IMR-90 (cell line): Measurements from ENCODE around the gene KLF12. TPM values are rescaled to one million over a fixed set of nuclear protein-coding genes. Genes with fewer than 3 reads are reported as not detected.
A peak's percentile ranks its signal among the peaks of the same experiment; 100 is the strongest.

Source experiments
- ATAC-seq: fragments of 200-7000 bp; cut with Tn5 transposase; 2 replicates; pipeline ENCODE4 v1.9.1; 2020; ENCODE audit warnings: low read depth, mild to moderate bottlenecking, moderate library complexity
- BruUV-seq: library from RNA; stranded (reverse); fragments of 400-500 nt; replicated peaks from 2 replicates; lab custom pipeline; 2021; lab: Mats Ljungman, UMichigan
- CTCF ChIA-PET: fragments of 300-600 bp; formaldehyde crosslinking; extraction: SDS; loops from one replicate; lab custom pipeline; 2021; ENCODE audit warnings: antibody characterized with exemption; lab: Yijun Ruan, JAX
- POLR2A ChIA-PET: fragments of 300-600 bp; sonication (Branson Sonifier 250); formaldehyde crosslinking; loops from one replicate; lab custom pipeline; 2022; ENCODE audit warnings: antibody characterized with exemption; ENCODE audit not compliant: unreplicated experiment; lab: Charles Lee
- DNase-seq: peaks from one replicate; pipeline ENCODE4 v3.0.0; 2013
- H2AFZ ChIP-seq: replicated peaks from 2 replicates; pipeline ENCODE3; 2013; ENCODE audit warnings: low read length, mild to moderate bottlenecking; ENCODE audit not compliant: poor library complexity
- H2AK5ac ChIP-seq: 2 replicates; pipeline ENCODE4 v1.6.1; 2013; ENCODE audit warnings: low read depth, low read length, inconsistent platforms
- H2AK9ac ChIP-seq: replicated peaks from 2 replicates; pipeline ENCODE3; 2013; ENCODE audit warnings: mild to moderate bottlenecking, low read depth, low read length, moderate library complexity; ENCODE audit not compliant: poor library complexity
- H2BK120ac ChIP-seq: 2 replicates; pipeline ENCODE4 v1.6.1; 2013; ENCODE audit warnings: low read depth, low read length, inconsistent platforms
- H2BK15ac ChIP-seq: 3 replicates; pipeline ENCODE4 v1.6.1; 2013; ENCODE audit warnings: low read depth, low read length, inconsistent platforms
- H2BK20ac ChIP-seq: 2 replicates; pipeline ENCODE4 v1.6.1; 2013; ENCODE audit warnings: low read depth, mild to moderate bottlenecking, inconsistent platforms, low read length, moderate library complexity
- H2BK5ac ChIP-seq: 2 replicates; pipeline ENCODE4 v1.6.1; 2013; ENCODE audit warnings: mild to moderate bottlenecking, low read depth, low read length, inconsistent platforms; ENCODE audit not compliant: poor library complexity, severe bottlenecking
- H3K14ac ChIP-seq: replicated peaks from 2 replicates; pipeline ENCODE4 v1.6.1; 2013; ENCODE audit warnings: low read depth, low read length, inconsistent platforms
- H3K18ac ChIP-seq: 2 replicates; pipeline ENCODE4 v1.6.1; 2013; ENCODE audit warnings: low read depth, low read length, control low read depth
- H3K23ac ChIP-seq: 2 replicates; pipeline ENCODE4 v1.6.1; 2013; ENCODE audit warnings: low read depth, low read length, inconsistent platforms
- H3K27ac ChIP-seq: 2 replicates; pipeline ENCODE4 v1.5.1; 2013; ENCODE audit warnings: mild to moderate bottlenecking, control low read depth, low read length; ENCODE audit not compliant: insufficient read depth
- H3K27me3 ChIP-seq: 2 replicates; pipeline ENCODE4 v1.6.1; 2013; ENCODE audit warnings: low read length; ENCODE audit not compliant: control insufficient read depth, insufficient read depth
- H3K36me3 ChIP-seq: 2 replicates; pipeline ENCODE4 v1.6.1; 2013; ENCODE audit warnings: low read length, mixed read lengths; ENCODE audit not compliant: control insufficient read depth, insufficient read depth
- H3K4ac ChIP-seq: 2 replicates; pipeline ENCODE4 v1.6.1; 2013; ENCODE audit warnings: low read depth, low read length, inconsistent platforms
- H3K4me1 ChIP-seq: 2 replicates; pipeline ENCODE4 v1.6.1; 2013; ENCODE audit warnings: low read length, mixed read lengths; ENCODE audit not compliant: control insufficient read depth, insufficient read depth
- H3K4me2 ChIP-seq: 2 replicates; pipeline ENCODE4 v1.6.1; 2013; ENCODE audit warnings: low read depth, mild to moderate bottlenecking, control low read depth, low read length, moderate library complexity
- H3K4me3 ChIP-seq: 2 replicates; pipeline ENCODE4 v1.5.1; 2013; ENCODE audit warnings: low read depth, mild to moderate bottlenecking, control low read depth, low read length, moderate library complexity; ENCODE audit not compliant: insufficient read depth
- H3K56ac ChIP-seq: 2 replicates; pipeline ENCODE4 v1.6.1; 2013; ENCODE audit warnings: low read length, inconsistent platforms; ENCODE audit not compliant: insufficient read depth; ENCODE audit errors: extremely low read depth
- H3K79me1 ChIP-seq, 2 experiments: 2 replicates each; pipeline ENCODE4 v1.6.1; 2013; ENCODE audit warnings: low read length in 2 of 2, inconsistent platforms in 1 of 2, low read depth in 1 of 2
- H3K9ac ChIP-seq: 2 replicates; pipeline ENCODE4 v1.6.1; 2013; ENCODE audit warnings: low read depth, low read length, control low read depth
- H3K9me1 ChIP-seq: 2 replicates; pipeline ENCODE4 v1.6.1; 2013; ENCODE audit warnings: low read length, inconsistent platforms; ENCODE audit not compliant: insufficient read depth
- H3K9me3 ChIP-seq: 2 replicates; pipeline ENCODE4 v1.6.1; 2013; ENCODE audit warnings: low read length; ENCODE audit not compliant: control insufficient read depth, insufficient read depth
- H4K20me1 ChIP-seq: 2 replicates; pipeline ENCODE4 v1.6.1; 2013; ENCODE audit warnings: low read length, inconsistent platforms; ENCODE audit not compliant: insufficient read depth
- H4K5ac ChIP-seq: 2 replicates; pipeline ENCODE4 v1.6.1; 2013; ENCODE audit warnings: mild to moderate bottlenecking, low read depth, low read length, control low read depth
- H4K8ac ChIP-seq, 2 experiments: 2 replicates each; pipeline ENCODE4 v1.6.1; 2013; ENCODE audit warnings: low read depth in 2 of 2, low read length in 2 of 2, control low read depth in 1 of 2, inconsistent platforms in 1 of 2
- H4K91ac ChIP-seq: 2 replicates; pipeline ENCODE4 v1.6.1; 2013; ENCODE audit warnings: low read depth, low read length, inconsistent platforms; ENCODE audit not compliant: insufficient read depth
- BHLHE40 ChIP-seq: fragments of 150-350 bp; IDR thresholded peaks from 2 replicates; pipeline ENCODE4 v1.6.1; 2016; ENCODE audit warnings: mild to moderate bottlenecking, low read depth, low read length
- CEBPB ChIP-seq: IDR thresholded peaks from 2 replicates; pipeline ENCODE4 v1.6.1; 2012; ENCODE audit warnings: low read depth, low read length, improper control_type of control experiment
- CHD1 ChIP-seq: IDR thresholded peaks from 2 replicates; pipeline ENCODE4 v1.6.1; 2012; ENCODE audit warnings: low read depth, low read length, improper control_type of control experiment
- CTCF ChIP-seq: conservative IDR thresholded peaks from 2 replicates; pipeline ENCODE4 v1.5.1; 2012; ENCODE audit warnings: mild to moderate bottlenecking, low read depth, low read length, improper control_type of control experiment
- ELK1 ChIP-seq: fragments of 150-350 bp; IDR thresholded peaks from 2 replicates; pipeline ENCODE4 v1.6.1; 2016; ENCODE audit warnings: low read depth, mild to moderate bottlenecking, low read length, moderate library complexity, borderline replicate concordance
- FOS ChIP-seq: fragments of 150-350 bp; IDR thresholded peaks from 2 replicates; pipeline ENCODE4 v1.6.1; 2016; ENCODE audit warnings: low read depth, low read length
- MAZ ChIP-seq: IDR thresholded peaks from 2 replicates; pipeline ENCODE4 v1.6.1; 2012; ENCODE audit warnings: low read depth, mild to moderate bottlenecking, low read length, improper control_type of control experiment, moderate library complexity, borderline replicate concordance
- MXI1 ChIP-seq: IDR thresholded peaks from 2 replicates; pipeline ENCODE4 v1.6.1; 2012; ENCODE audit warnings: low read depth, mild to moderate bottlenecking, low read length, moderate library complexity, borderline replicate concordance
- POLR2A ChIP-seq: IDR thresholded peaks from 2 replicates; pipeline ENCODE4 v1.6.1; 2012; ENCODE audit warnings: mild to moderate bottlenecking, low read depth, low read length
- RCOR1 ChIP-seq: IDR thresholded peaks from 2 replicates; pipeline ENCODE4 v1.6.1; 2012; ENCODE audit warnings: mild to moderate bottlenecking, low read length, improper control_type of control experiment; ENCODE audit not compliant: insufficient replicate concordance
- RFX5 ChIP-seq: IDR thresholded peaks from 2 replicates; pipeline ENCODE4 v1.8.0; 2012; ENCODE audit warnings: low read depth, mild to moderate bottlenecking, low read length, moderate library complexity
- SMC3 ChIP-seq: fragments of 150-350 bp; IDR thresholded peaks from 2 replicates; pipeline ENCODE4 v1.6.1; 2016; ENCODE audit warnings: low read depth, mild to moderate bottlenecking, antibody characterized with exemption, low read length, moderate library complexity
- WGBS, 2 experiments: methylation state at CpG; one replicate each; pipeline versions ENCODE4 v1.1.5 to v1.1.7; 2013; ENCODE audit warnings: missing lambda C conversion rate in 2 of 2; ENCODE audit not compliant: insufficient read length in 1 of 2; ENCODE audit errors: extremely low coverage in 2 of 2; 5-methylcytosine and 5-hydroxymethylcytosine counted together
- dilution Hi-C: fragments of 300-500 bp; cut with HindIII; formaldehyde crosslinking; loops from one replicate; pipeline ENCODE4 v1.14.3; 2018; ENCODE audit warnings: low sequenced_read_pairs; ENCODE audit not compliant: unreplicated experiment
- in situ Hi-C: fragments of 300-500 bp; cut with MboI; formaldehyde crosslinking; loops from 3 replicates; pipeline ENCODE4 v1.14.3; 2019; ENCODE audit warnings: low sequenced_read_pairs, inconsistent platforms, mixed read lengths
- intact Hi-C: fragments of 100-400 bp; cut with micrococcal nuclease; formaldehyde crosslinking; loops from 2 replicates; pipeline ENCODE4 v1.10.0; 2022
- polyA plus RNA-seq, 3 experiments: library from polyadenylated mRNA; depleted of rRNA; stranded (reverse); fragments of >200 nt; gene quantifications; 2 replicates each; pipeline ENCODE4 v1.2.3, GENCODE V29; 2012; ENCODE audit warnings: low replicate concordance in 1 of 3
- total RNA-seq: library from RNA; depleted of rRNA; stranded (reverse); fragments of >200 nt; gene quantifications from 2 replicates; pipeline ENCODE4 v1.2.3, GENCODE V29; 2012

Gene KLF12
- total and polyA plus RNA-seq, 2 of the 4 experiments (the other 2 are of a cell fraction) = 8.8 to 44.8 TPM

GRCh38 chr13:74090397-74090796, 43.8 kb downstream of the KLF12 start:
- Histone ChIP-seq H3K27me3 (no peaks in the 10 kb centered on the region), H3K4me1 (peaks cover 4% of the 10 kb centered on the region; the same call in 1 of the 2 replicates), H3K9ac (no peak overlapping the region), H2BK20ac (no peak overlapping the region), H2BK120ac (no peak overlapping the region), H3K4me3 (no peak overlapping the region), H4K91ac (no peak overlapping the region), H3K79me1 (peaks cover 24 to 57% of the 10 kb centered on the region in 2 experiments), H3K56ac (no peak overlapping the region), H3K18ac (no peak overlapping the region), H2BK5ac (no peak overlapping the region), H3K9me3 (no peaks in the 10 kb centered on the region), H3K23ac (no peak overlapping the region), H3K36me3 (no peaks in the 10 kb centered on the region), H2BK15ac (no peak overlapping the region), H4K8ac (no peak overlapping the region), H2AFZ (no peak overlapping the region), H3K4ac (no peak overlapping the region), H3K4me2 (no peak overlapping the region), H4K5ac (no peak overlapping the region), H3K14ac (no peak overlapping the region), H4K20me1 (peaks cover 31% of the 10 kb centered on the region; the same call in 1 of the 2 replicates), H2AK9ac (no peak overlapping the region), H3K27ac (no peak overlapping the region), H2AK5ac (no peak overlapping the region), H3K9me1 (peaks cover 4% of the 10 kb centered on the region)
- in situ Hi-C loops (no loop called here), dilution Hi-C loops (no loop called here), intact Hi-C loops (loop anchor here (5.0 kb wide), 1 partner anchor 37 kb away; no protein-coding TSS in a partner anchor)
- ChIA-PET CTCF (no interaction called here), POLR2A (no interaction called here)
- WGBS, 2 experiments = no CpG with 5 or more reads among the region's 3 CpGs
- ATAC-seq = no peak
- DNase-seq = peak; percentile 18
- BruUV-seq = no TSS peak
- TF ChIP-seq CTCF = no peak
- TF ChIP-seq CEBPB = no peak
- TF ChIP-seq FOS = no peak
- TF ChIP-seq MXI1 = no peak
- no peak for TF ChIP-seq BHLHE40
- no peak for TF ChIP-seq ELK1
- no peak for TF ChIP-seq MAZ
- TF ChIP-seq CHD1 = no peak
- no peak for TF ChIP-seq RFX5
- TF ChIP-seq SMC3 = no peak
- no peak for TF ChIP-seq POLR2A
- no peak for TF ChIP-seq RCOR1
